Activated naive CD8-positive, alpha-beta T cell treated with anti-CD3 and anti-CD28 coated beads, Interleukin-2, amount 10 ng/mL, durations not matched to agents 7 days and 5 days (primary cell): ENCODE data around the gene TLR9. TPM values are rescaled to one million over a fixed set of nuclear protein-coding genes. Genes with fewer than 3 reads are reported as not detected.

Source experiments
- ATAC-seq: fragments of 150-1000 bp; cut with Tn5 transposase; one replicate; pipeline ENCODE4 v1.10.0; 2021; ENCODE audit warnings: low read depth, moderate library complexity
- POLR2A ChIA-PET: fragments of 350-600 bp; sonication (Branson Sonifier 250); formaldehyde crosslinking; loops from one replicate; lab custom pipeline; 2021; ENCODE audit warnings: antibody characterized with exemption; lab: Charles Lee
- DNase-seq: peaks from one replicate; pipeline ENCODE4 v3.0.0; 2021
- H3K27ac Mint-ChIP-seq: one replicate; pipeline ENCODE4 v1.8.0; 2022; ENCODE audit warnings: mild to moderate bottlenecking, mixed read lengths
- H3K27me3 Mint-ChIP-seq: one replicate; pipeline ENCODE4 v1.8.0; 2022; ENCODE audit warnings: mild to moderate bottlenecking, moderate library complexity, mixed read lengths
- H3K36me3 Mint-ChIP-seq: one replicate; pipeline ENCODE4 v1.8.0; 2021; ENCODE audit warnings: mild to moderate bottlenecking, mixed read lengths
- H3K4me1 Mint-ChIP-seq: one replicate; pipeline ENCODE4 v1.8.0; 2021; ENCODE audit warnings: mixed read lengths
- H3K4me3 Mint-ChIP-seq: one replicate; pipeline ENCODE4 v1.8.0; 2022; ENCODE audit warnings: mild to moderate bottlenecking, moderate library complexity, mixed read lengths
- H3K9me3 Mint-ChIP-seq: one replicate; pipeline ENCODE4 v1.8.0; 2021; ENCODE audit warnings: mixed read lengths
- microRNA-seq: library from miRNA; unstranded; fragments of <30 nt; microRNA quantifications from one replicate; pipeline ENCODE4 v1.2.0, GENCODE V29; 2022
- total RNA-seq, 2 experiments: library from RNA; stranded (reverse); gene quantifications; one replicate each; pipeline ENCODE4 v1.2.3, GENCODE V29; 2021

The TLR9 gene
- total RNA-seq, 2 experiments from 2014 or later: 1.6 to 2.0 TPM

DNA sequence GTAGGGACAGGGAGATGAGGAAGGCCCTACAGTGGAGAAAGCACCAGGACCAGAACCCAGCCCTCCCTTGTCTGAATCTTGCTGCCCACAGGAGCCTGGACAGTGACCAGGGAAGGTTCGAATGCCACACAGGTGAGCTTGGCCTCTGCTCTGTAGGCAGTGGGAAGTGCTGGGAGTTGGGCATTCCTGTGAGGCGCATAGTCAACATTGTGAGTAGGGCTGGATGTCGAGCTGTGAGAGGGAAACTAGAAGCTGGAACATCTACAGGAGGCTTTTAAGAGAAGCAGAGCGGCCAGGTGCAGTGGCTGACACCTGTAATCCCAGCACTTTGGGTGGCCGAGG is 47.8 kb downstream of the TLR9 start:
- ATAC-seq: no peak
- Mint-ChIP-seq H3K4me1 (peaks cover 16% of the 10 kb centered on the region), H3K4me3 (no peak overlapping the region), H3K36me3 (no peaks in the 10 kb centered on the region), H3K27ac (no peak overlapping the region), H3K9me3 (no peaks in the 10 kb centered on the region), H3K27me3 (peaks cover 11% of the 10 kb centered on the region)
- POLR2A ChIA-PET: interaction anchor here (0.6 kb wide), 1 partner anchor 10 kb away, joined by 5 read pairs; no protein-coding TSS in a partner anchor
- no peak for DNase-seq

GRCh38 chr3:52176951-52177700 is 48.3 kb downstream of the TLR9 start:
- Mint-ChIP-seq H3K27ac (no peak overlapping the region), H3K36me3 (no peaks in the 10 kb centered on the region), H3K9me3 (no peaks in the 10 kb centered on the region), H3K4me1 (peaks cover 11% of the 10 kb centered on the region), H3K27me3 (peaks cover 11% of the 10 kb centered on the region), H3K4me3 (no peak overlapping the region)
- ATAC-seq (no peak), DNase-seq (no peak)
- POLR2A ChIA-PET: interaction anchor here (0.6 kb wide), 1 partner anchor 10 kb away, joined by 5 read pairs; no protein-coding TSS in a partner anchor

DNA sequence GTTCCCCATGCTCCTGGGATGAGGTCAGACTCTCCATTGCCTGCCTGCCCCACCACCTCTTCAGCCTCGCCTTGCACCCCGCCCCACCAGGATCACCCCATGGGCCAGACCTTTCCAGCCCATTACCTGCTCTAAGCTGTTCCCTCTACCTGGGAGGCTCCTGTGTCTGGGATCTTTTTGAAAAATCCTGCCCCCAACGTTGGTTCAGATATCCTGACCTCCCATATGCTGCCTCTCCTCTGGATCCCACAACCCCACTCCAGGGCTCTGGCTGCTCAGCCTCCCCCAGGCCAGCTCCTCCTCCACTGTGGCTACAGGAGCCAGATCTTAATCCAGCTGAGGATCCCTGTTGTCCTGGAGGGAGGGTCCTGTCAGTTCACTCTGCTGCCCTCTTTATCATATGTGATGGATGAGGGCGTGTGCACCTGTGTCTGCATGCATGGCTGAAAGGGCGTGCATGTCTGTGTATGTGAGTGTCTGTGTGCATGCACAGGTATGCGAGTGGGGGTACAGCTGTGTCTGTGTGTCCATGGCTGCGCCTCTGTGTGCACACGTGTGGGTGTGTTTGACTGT is 49.2 kb downstream of the TLR9 start:
- POLR2A ChIA-PET: no interaction called here
- ATAC-seq: no peak

DNA sequence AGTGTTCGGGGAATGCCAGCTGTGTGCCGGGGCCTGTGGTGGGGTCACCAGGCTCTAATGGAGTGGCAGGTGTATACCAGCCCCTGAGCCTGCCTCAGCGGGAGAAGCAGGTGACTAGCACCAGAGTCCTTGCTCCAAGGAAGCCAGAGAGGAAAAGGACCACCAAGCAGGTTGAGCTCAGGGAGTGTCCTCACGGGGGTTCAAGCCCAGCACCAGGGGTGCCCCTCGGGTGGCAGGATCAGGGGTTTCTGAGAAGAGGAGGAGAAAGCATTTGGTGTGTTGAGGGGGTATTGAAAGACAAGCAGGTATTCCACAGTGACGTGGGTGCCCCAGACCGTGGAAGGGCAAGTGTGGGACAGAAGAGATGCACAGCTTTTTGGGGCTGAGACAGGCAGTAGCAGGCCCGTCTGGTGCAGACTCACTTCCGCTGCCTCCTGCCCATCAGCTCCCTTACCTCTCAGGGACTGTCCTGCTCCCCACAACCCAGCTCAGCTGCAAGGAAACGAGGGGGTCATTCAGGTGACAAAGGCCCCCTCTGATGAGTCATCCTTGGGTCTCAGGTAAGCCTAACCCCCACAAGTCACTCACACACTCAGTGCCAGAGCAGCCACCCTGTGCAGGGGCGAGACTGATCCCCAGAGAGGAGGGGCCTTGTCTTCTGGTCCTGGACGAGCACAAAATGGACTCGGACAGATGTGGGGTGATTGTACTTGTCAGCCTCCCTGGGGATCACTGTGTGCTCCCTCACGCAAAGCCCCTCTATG is 49.8 kb downstream of the TLR9 start:
- ATAC-seq (no peak), DNase-seq (no peak)
- peaks cover 7% of the 10 kb centered on the region for H3K4me1 Mint-ChIP-seq
- H3K27ac Mint-ChIP-seq: no peak overlapping the region
- POLR2A ChIA-PET: interaction anchor here (0.7 kb wide), 1 partner anchor 12 kb away, joined by 3 read pairs; no protein-coding TSS in a partner anchor
- peaks cover 11% of the 10 kb centered on the region for H3K27me3 Mint-ChIP-seq
- no peaks in the 10 kb centered on the region for H3K9me3 Mint-ChIP-seq
- no peak overlapping the region for H3K4me3 Mint-ChIP-seq
- no peaks in the 10 kb centered on the region for H3K36me3 Mint-ChIP-seq

More for the DNA sequence above, 49.2 kb downstream of the TLR9 start:
- Mint-ChIP-seq H3K9me3 (no peaks in the 10 kb centered on the region), H3K27ac (no peak overlapping the region), H3K36me3 (no peaks in the 10 kb centered on the region), H3K4me3 (no peak overlapping the region), H3K4me1 (peaks cover 7% of the 10 kb centered on the region), H3K27me3 (peaks cover 11% of the 10 kb centered on the region)
- DNase-seq: no peak

DNA sequence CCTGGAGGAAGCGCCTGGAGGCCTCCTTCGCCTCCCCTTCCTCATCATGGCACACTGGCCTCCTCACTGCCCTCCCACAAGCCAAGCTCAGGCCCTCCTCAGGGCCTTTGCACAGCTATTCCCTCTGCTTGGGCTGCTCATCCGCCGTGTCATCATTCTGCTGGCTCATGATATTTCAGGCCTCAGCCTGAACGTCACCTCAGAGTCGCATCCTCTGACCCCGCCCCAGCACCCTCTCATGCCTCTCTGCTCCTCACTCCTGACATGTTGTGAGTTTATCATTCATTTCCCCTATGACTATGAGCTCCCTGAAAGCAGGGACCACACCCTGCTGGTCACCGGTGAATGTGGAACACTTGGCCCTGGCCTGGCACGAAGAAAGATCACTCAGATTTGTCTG is 50.5 kb downstream of the TLR9 start:
- no peaks in the 10 kb centered on the region for H3K9me3 Mint-ChIP-seq
- H3K36me3 Mint-ChIP-seq: no peaks in the 10 kb centered on the region
- H3K4me3 Mint-ChIP-seq: no peak overlapping the region
- ATAC-seq: no peak
- POLR2A ChIA-PET: interaction anchor here (0.7 kb wide), 1 partner anchor 11 kb away, joined by 3 read pairs; no protein-coding TSS in a partner anchor
- H3K27me3 Mint-ChIP-seq: peaks cover 9% of the 10 kb centered on the region
- H3K27ac Mint-ChIP-seq: no peak overlapping the region
- peaks cover 7% of the 10 kb centered on the region for H3K4me1 Mint-ChIP-seq
- DNase-seq: no peak

- Mint-ChIP-seq H3K9me3 (no peaks in the 10 kb centered on the region), H3K4me3 (no peak overlapping the region)
These were observed 52.3 kb downstream of the TLR9 start for GRCh38 chr3:52173101-52173500.

DNA sequence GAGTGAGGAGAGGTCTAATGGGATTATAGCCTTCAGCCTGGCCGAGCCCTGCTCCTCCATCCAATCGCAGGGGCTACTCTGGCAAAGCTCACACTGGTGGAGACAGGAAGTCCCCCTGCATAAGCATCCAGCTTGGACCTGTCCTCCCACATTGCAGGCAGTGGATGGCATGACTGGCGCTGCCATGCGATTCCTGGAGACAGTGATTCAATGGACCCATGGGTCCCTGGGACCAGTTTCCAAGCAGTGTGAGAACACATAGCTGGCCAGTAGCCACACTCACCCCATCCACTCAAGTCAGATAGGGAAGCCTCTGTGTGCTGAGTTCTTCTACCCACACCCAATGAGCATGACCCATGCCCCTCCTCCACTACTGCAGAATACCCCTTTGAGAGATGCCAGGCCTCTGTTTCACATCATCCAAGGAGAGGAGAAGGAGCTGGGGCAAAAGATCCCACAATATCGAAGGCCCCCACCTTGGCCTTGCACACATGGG is 53.1 kb downstream of the TLR9 start:
- POLR2A ChIA-PET: no interaction called here
- Mint-ChIP-seq H3K9me3 (no peaks in the 10 kb centered on the region), H3K4me1 (peaks cover 7% of the 10 kb centered on the region), H3K27me3 (no peaks in the 10 kb centered on the region), H3K4me3 (no peak overlapping the region), H3K36me3 (no peaks in the 10 kb centered on the region), H3K27ac (no peak overlapping the region)
- no peak for DNase-seq
- ATAC-seq: no peak

More at GRCh38 chr3:52173101-52173500, 52.3 kb downstream of the TLR9 start:
- Mint-ChIP-seq H3K27ac (no peak overlapping the region), H3K27me3 (no peaks in the 10 kb centered on the region), H3K36me3 (no peaks in the 10 kb centered on the region), H3K4me1 (peaks cover 7% of the 10 kb centered on the region)
- DNase-seq (no peak), ATAC-seq (no peak)
- POLR2A ChIA-PET: no interaction called here

DNA sequence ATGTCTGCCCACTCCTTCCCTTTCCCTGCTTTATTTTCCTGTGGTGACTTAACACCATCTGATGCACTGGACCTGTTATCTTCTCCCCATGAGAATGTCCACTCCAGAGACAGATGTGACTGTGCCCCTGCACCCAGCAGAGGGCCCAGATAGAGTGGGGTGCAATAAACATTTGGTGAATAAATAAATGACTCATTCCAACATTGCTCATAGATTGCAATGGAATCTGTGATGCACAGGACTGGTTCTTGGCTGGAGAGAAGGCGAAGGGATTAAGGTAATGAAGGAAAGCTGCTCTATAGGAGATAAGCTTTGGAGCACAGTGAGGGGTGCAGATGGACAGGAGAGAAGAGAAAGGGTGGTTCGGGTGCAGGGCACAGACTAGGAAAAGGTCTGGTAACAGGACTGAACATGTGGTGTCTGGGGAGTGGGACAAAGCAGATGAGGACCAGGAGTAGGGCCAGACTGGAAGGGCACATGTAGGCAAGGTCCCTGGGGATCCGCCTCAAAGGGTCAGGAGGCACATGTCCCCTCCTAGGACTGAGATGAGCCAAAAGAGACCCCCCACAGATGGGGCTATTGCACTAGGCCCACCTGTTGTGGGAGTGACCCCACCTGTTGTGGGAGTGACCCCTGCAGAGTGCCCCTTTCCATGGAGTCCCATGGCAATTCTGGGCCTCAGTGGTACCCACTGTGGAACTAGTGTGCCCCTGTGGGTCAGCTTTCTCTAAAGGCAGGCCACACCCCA is 53.8 kb downstream of the TLR9 start:
- peak overlapping the region; percentile 3 for H3K27ac Mint-ChIP-seq
- no peak for DNase-seq
- no peak overlapping the region for H3K4me3 Mint-ChIP-seq
- no peaks in the 10 kb centered on the region for H3K9me3 Mint-ChIP-seq
- ATAC-seq: no peak
- POLR2A ChIA-PET: no interaction called here
- no peaks in the 10 kb centered on the region for H3K36me3 Mint-ChIP-seq
- no peaks in the 10 kb centered on the region for H3K27me3 Mint-ChIP-seq
- peaks cover 7% of the 10 kb centered on the region for H3K4me1 Mint-ChIP-seq

Small RNAs within 50 kb of the gene (microRNA-seq; reads per million reads assigned to microRNA genes)
- gene MIRLET7G: 442,242 reads per million, percentile 100 among the genes with 10 or more reads in this experiment

Other genes starting within 250 kb of the TLR9 start
- gene ACY1, start 242.1 kb downstream of the TLR9 start, total RNA-seq: 10 to 100 TPM; 15.8 to 17.1 TPM
- gene RPL29, start 229.8 kb downstream of the TLR9 start, total RNA-seq: 1,000 to 10,000 TPM; 1,076 to 1,089 TPM
- gene DUSP7, start 169.1 kb downstream of the TLR9 start, total RNA-seq: 10 to 100 TPM; 30.9 to 31.3 TPM
- gene POC1A, start 71.2 kb downstream of the TLR9 start, total RNA-seq: 10 to 100 TPM; 20.8 to 22.4 TPM
- gene ALAS1, start 27.5 kb downstream of the TLR9 start, total RNA-seq: 10 to 100 TPM; 46.9 to 50.1 TPM
- gene TWF2, start 13.5 kb upstream of the TLR9 start, total RNA-seq: 100 to 1,000 TPM; 118 to 122 TPM
- gene PPM1M, start 20.1 kb upstream of the TLR9 start, total RNA-seq: 100 to 1,000 TPM; 101 to 105 TPM
- 100 to 1,000 TPM; 134 to 140 TPM for gene WDR82, start 53.0 kb upstream of the TLR9 start, total RNA-seq
- 10 to 100 TPM; 26.2 to 31.2 TPM for gene GLYCTK, start 62.2 kb upstream of the TLR9 start, total RNA-seq
- 10 to 100 TPM; 28.5 to 30.0 TPM for gene DNAH1, start 90.7 kb upstream of the TLR9 start, total RNA-seq
- gene BAP1, start 184.4 kb upstream of the TLR9 start, total RNA-seq: 100 to 1,000 TPM in 1 of 2 experiments, 10 to 100 TPM in 1; 96.8 to 103 TPM
- 10 to 100 TPM; 19.2 to 20.6 TPM for gene PHF7, start 185.0 kb upstream of the TLR9 start, total RNA-seq
- gene SEMA3G, start 219.5 kb upstream of the TLR9 start, total RNA-seq: under 1 TPM; 0.06 to 0.09 TPM
- gene TNNC1, start 228.4 kb upstream of the TLR9 start, total RNA-seq: 1 to 10 TPM; 3.0 to 3.2 TPM
- 100 to 1,000 TPM; 124 to 125 TPM for gene NISCH, start 230.0 kb upstream of the TLR9 start, total RNA-seq